ENCODE measurements around the gene COL24A1.

Gene COL24A1

DNA sequence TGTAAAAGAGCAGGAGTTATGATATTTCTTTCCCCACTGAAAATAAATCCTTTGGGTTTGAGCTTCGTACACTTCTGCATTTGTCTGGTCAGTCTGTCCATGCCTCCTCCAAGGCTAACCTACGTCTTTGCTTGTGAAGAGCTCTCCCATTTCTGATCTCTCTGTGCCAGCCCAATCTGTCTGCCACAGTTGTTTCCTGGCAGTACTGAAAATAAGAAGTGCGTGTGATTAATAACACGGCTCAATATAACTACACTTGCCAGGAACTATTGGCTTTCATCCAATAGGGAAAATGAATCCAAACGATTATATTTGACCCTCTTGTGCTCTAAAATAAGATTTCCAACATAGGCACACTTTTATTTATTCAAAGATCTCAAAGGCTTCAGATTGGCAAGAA is 19.2 kb upstream of the COL24A1 start:
- DNase-seq (ENCODE audit: low spot score) = no peak
- Histone ChIP-seq H3K9me3 (ENCODE audit: severe bottlenecking) (no peaks in the 10 kb centered on the region), H3K36me3 (ENCODE audit: low read depth) (no peaks in the 10 kb centered on the region), H3K4me1 (ENCODE audit: insufficient read depth, poor library complexity, severe bottlenecking) (no peaks in the 10 kb centered on the region), H3K27me3 (ENCODE audit: insufficient read depth, poor library complexity, severe bottlenecking) (peaks cover 9% of the 10 kb centered on the region), H3K4me3 (ENCODE audit: severe bottlenecking) (no peak overlapping the region), H3K27ac (ENCODE audit: poor library complexity, severe bottlenecking) (no peak overlapping the region)
- no peak for ATAC-seq (ENCODE audit: low read depth)
- TF ChIP-seq, protein P1, sequence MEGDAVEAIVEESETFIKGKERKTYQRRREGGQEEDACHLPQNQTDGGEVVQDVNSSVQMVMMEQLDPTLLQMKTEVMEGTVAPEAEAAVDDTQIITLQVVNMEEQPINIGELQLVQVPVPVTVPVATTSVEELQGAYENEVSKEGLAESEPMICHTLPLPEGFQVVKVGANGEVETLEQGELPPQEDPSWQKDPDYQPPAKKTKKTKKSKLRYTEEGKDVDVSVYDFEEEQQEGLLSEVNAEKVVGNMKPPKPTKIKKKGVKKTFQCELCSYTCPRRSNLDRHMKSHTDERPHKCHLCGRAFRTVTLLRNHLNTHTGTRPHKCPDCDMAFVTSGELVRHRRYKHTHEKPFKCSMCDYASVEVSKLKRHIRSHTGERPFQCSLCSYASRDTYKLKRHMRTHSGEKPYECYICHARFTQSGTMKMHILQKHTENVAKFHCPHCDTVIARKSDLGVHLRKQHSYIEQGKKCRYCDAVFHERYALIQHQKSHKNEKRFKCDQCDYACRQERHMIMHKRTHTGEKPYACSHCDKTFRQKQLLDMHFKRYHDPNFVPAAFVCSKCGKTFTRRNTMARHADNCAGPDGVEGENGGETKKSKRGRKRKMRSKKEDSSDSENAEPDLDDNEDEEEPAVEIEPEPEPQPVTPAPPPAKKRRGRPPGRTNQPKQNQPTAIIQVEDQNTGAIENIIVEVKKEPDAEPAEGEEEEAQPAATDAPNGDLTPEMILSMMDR (IDR thresholded peaks at IDR 0.05; ENCODE audit: poor library complexity, severe bottlenecking) = no peak

DNA sequence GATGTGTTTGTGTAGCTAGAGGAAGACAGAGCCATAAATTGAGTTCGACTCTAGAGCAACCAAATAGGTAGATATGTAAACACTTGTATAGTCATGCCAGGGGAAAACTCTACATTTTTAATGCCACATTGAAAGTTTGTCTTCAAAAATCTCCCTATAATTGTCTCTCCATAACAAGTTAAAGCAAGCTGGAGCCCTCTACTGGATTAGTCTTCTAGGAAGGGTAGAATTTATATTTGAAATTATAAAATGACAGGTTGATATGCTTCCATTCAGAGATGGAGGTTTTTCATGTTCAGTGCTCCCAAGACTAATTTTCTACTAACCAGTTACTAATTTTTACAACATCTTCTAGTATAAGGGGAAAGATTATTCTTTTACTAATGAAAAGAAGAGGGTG is 13.1 kb upstream of the COL24A1 start:
- Histone ChIP-seq H3K27ac (ENCODE audit: poor library complexity, severe bottlenecking) (no peak overlapping the region), H3K27me3 (ENCODE audit: insufficient read depth, poor library complexity, severe bottlenecking) (no peaks in the 10 kb centered on the region), H3K4me3 (ENCODE audit: severe bottlenecking) (no peak overlapping the region), H3K4me1 (ENCODE audit: insufficient read depth, poor library complexity, severe bottlenecking) (no peaks in the 10 kb centered on the region), H3K9me3 (ENCODE audit: severe bottlenecking) (no peaks in the 10 kb centered on the region), H3K36me3 (ENCODE audit: low read depth) (no peaks in the 10 kb centered on the region)
- ATAC-seq (ENCODE audit: low read depth) (no peak), DNase-seq (ENCODE audit: low spot score) (no peak)
- TF ChIP-seq, protein P1 (IDR thresholded peaks at IDR 0.05; ENCODE audit: poor library complexity, severe bottlenecking) = peak; percentile 40

DNA sequence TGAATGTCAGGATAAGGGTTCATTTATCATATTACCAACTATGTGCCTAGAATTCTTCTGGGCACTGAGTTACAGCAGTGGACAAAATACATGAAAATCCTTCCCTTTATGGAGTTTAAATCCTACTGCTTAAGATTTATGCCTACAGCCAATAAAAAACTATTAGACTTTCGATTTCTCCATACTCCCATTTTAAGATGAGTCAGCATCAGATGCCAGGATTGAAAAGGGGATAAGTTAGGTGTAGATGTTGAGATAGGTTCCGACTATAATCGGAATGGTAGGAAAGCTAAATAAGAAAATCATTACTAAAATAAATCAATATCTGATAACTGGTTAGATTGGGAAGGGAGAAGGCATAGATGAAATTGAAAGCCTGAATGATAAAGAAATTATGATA is 3.2 kb upstream of the COL24A1 start:
- Histone ChIP-seq H3K36me3 (ENCODE audit: low read depth) (no peaks in the 10 kb centered on the region), H3K4me1 (ENCODE audit: insufficient read depth, poor library complexity, severe bottlenecking) (no peaks in the 10 kb centered on the region), H3K4me3 (ENCODE audit: severe bottlenecking) (no peak overlapping the region), H3K27ac (ENCODE audit: poor library complexity, severe bottlenecking) (no peak overlapping the region), H3K9me3 (ENCODE audit: severe bottlenecking) (no peaks in the 10 kb centered on the region), H3K27me3 (ENCODE audit: insufficient read depth, poor library complexity, severe bottlenecking) (peaks cover 18% of the 10 kb centered on the region)
- ATAC-seq (ENCODE audit: low read depth) (no peak), DNase-seq (ENCODE audit: low spot score) (no peak)
- TF ChIP-seq, protein P1 (IDR thresholded peaks at IDR 0.05; ENCODE audit: poor library complexity, severe bottlenecking) = no peak

DNA sequence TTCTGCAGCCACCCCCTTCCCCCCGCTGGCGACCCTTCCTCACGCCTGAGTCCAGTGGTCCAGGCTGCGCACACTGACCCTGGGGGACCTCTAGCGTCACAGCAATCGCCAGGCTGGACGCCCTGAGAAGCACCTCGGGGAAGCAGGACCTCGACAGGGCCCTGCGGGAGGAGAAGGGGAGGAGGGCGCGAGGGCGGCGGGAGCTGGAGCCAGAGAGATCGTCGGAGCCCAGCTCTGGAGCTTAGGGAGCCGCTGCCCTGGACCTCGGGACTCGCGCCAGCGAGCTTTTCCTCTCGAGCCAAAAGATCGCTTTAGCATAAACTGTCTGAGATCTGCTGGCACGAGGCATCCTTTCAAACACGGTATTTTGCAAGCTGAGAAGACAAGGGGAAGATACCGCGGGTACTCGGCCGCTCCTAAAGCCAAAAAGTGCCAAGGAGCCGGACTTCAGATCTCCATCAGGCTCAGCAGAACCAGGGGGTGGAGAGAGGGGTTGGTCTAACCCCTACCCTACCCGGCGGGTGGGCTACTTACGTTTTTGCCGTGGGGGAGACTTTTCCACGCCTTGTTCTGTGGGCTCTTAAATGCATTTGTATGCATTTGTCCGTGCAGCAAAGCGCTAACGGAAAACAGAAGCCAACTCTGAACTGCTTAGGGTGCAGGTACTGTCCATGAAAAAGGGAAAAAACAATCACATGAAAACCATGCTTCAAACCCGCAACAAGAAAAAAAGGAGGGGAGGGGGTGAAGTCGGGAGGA is 586 bp downstream of the COL24A1 start:
- TF ChIP-seq, protein P1 (IDR thresholded peaks at IDR 0.05; ENCODE audit: poor library complexity, severe bottlenecking) = no peak
- H3K27ac ChIP-seq (ENCODE audit: poor library complexity, severe bottlenecking) = no peak overlapping the region
- peaks cover 8% of the 10 kb centered on the region for H3K4me1 ChIP-seq (ENCODE audit: insufficient read depth, poor library complexity, severe bottlenecking)
- DNase-seq (ENCODE audit: low spot score) (no peak), ATAC-seq (ENCODE audit: low read depth) (peak; percentile 38; the same call in 2 of the 3 replicates)
- no peaks in the 10 kb centered on the region for H3K9me3 ChIP-seq (ENCODE audit: severe bottlenecking)
- peaks cover 19% of the 10 kb centered on the region for H3K27me3 ChIP-seq (ENCODE audit: insufficient read depth, poor library complexity, severe bottlenecking)
- H3K4me3 ChIP-seq (ENCODE audit: severe bottlenecking) = no peak overlapping the region
- H3K36me3 ChIP-seq (ENCODE audit: low read depth) = no peaks in the 10 kb centered on the region
